AG08395 (cell line): ENCODE data around the gene ARHGAP11A.
"Not testable (repeated sequence)": the region's sequence is repeated elsewhere in the genome, so short reads cannot be mapped to it uniquely, and the experiment has no call there.

Experiments used
- DNase-seq: peaks from one replicate; pipeline ENCODE4 v3.0.0; 2012; ENCODE audit warnings: mixed read lengths, low spot score

Gene ARHGAP11A

GRCh38 chr15:32615051-32615870 is at the start of gene ARHGAP11A:
TSS of gene ARHGAP11A (plus strand) at chr15:32615504. CDS start at chr15:32616212, 708 bp downstream.
- peak; percentile 47 for DNase-seq

- not testable (repeated sequence) for DNase-seq
These were observed 46.3 kb upstream of the ARHGAP11A start for GRCh38 chr15:32568988-32569387.

GRCh38 chr15:32578482-32578881 is 36.8 kb upstream of the ARHGAP11A start:
- DNase-seq: not testable (repeated sequence)

GRCh38 chr15:32585844-32586243 is 29.5 kb upstream of the ARHGAP11A start:
- DNase-seq: not testable (repeated sequence)

GRCh38 chr15:32593151-32593550 is 22.2 kb upstream of the ARHGAP11A start, which contains the start of gene GOLGA8N:
TSS of gene GOLGA8N (plus strand) at chr15:32593456.
- DNase-seq: not testable (repeated sequence)

GRCh38 chr15:32609518-32609917 is 5.8 kb upstream of the ARHGAP11A start:
- DNase-seq: not testable (repeated sequence)

- DNase-seq: not testable (repeated sequence)
These were observed 4.6 kb upstream of the ARHGAP11A start for GRCh38 chr15:32610719-32611118.

GRCh38 chr15:32614712-32615050 is 623 bp upstream of the ARHGAP11A start:
- DNase-seq: not testable (repeated sequence)

GRCh38 chr15:32615871-32616426 is 645 bp downstream of the ARHGAP11A start:
- not testable (repeated sequence) for DNase-seq

GRCh38 chr15:32636410-32636809 is 21.1 kb downstream of the ARHGAP11A start:
- peak; percentile 18 for DNase-seq

- no peak for DNase-seq
These were observed 21.7 kb downstream of the ARHGAP11A start for GRCh38 chr15:32636908-32637567.

GRCh38 chr15:32637704-32638103 is 22.4 kb downstream of the ARHGAP11A start:
- no peak for DNase-seq

- DNase-seq: no peak
These were observed 26.3 kb downstream of the ARHGAP11A start, which contains the start of gene SCG5 for GRCh38 chr15:32641517-32642059. TSS of gene SCG5 (plus strand) at chr15:32641710. CDS start at chr15:32643593, 1,883 bp downstream.

- DNase-seq: no peak
These were observed 27.5 kb downstream of the ARHGAP11A start for GRCh38 chr15:32642667-32643435.

- no peak for DNase-seq
These were observed 28.7 kb downstream of the ARHGAP11A start for GRCh38 chr15:32643907-32644445.

GRCh38 chr15:32646291-32646690 is 31.0 kb downstream of the ARHGAP11A start:
- DNase-seq: no peak

- DNase-seq: peak; percentile 60
These were observed 34.0 kb downstream of the ARHGAP11A start for GRCh38 chr15:32649342-32649741.

GRCh38 chr15:32651229-32651837 is 36.0 kb downstream of the ARHGAP11A start:
- DNase-seq: peak; percentile 86

- no peak for DNase-seq
These were observed 36.9 kb downstream of the ARHGAP11A start for GRCh38 chr15:32652178-32652577.

- no peak for DNase-seq
These were observed 40.8 kb downstream of the ARHGAP11A start for GRCh38 chr15:32656091-32656490.

GRCh38 chr15:32656496-32656895 is 41.2 kb downstream of the ARHGAP11A start:
- DNase-seq: no peak
